Ureter (tissue), 1 donor: Measurements from ENCODE around the gene TPBGL. TPM values are rescaled to one million over a fixed set of nuclear protein-coding genes. Genes with fewer than 3 reads are reported as not detected.

Experiments
- DNase-seq: peaks from one replicate; pipeline ENCODE4 v3.0.0-alpha.2; 2020; ENCODE audit warnings: low spot score
- total RNA-seq: library from RNA; stranded (reverse); gene quantifications from one replicate; pipeline ENCODE4 v1.2.4, GENCODE V29; 2023
- donor health status: DM: yes; HTN: yes; CAD: no.

The TPBGL gene
- total RNA-seq, 1 donor from 2014 or later = 0.26 TPM

GRCh38 chr11:75212411-75212810 lies 28.2 kb upstream of the TPBGL start:
- no peak for DNase-seq

GRCh38 chr11:75214411-75214821 lies 26.2 kb upstream of the TPBGL start:
- DNase-seq = peak; percentile 74

- no peak for DNase-seq
These were observed 25.7 kb upstream of the TPBGL start for GRCh38 chr11:75214843-75215242.

GRCh38 chr11:75219869-75220268 lies 20.7 kb upstream of the TPBGL start:
- DNase-seq = no peak

GRCh38 chr11:75223954-75224643 lies 16.5 kb upstream of the TPBGL start:
- no peak for DNase-seq

GRCh38 chr11:75225794-75226193 lies 14.8 kb upstream of the TPBGL start:
- no peak for DNase-seq

- no peak for DNase-seq
These were observed 11.1 kb upstream of the TPBGL start for GRCh38 chr11:75229466-75229865.

- no peak for DNase-seq
These were observed 10.0 kb upstream of the TPBGL start for GRCh38 chr11:75230621-75231020.

- no peak for DNase-seq
These were observed 6.8 kb upstream of the TPBGL start for GRCh38 chr11:75233754-75234172.

- no peak for DNase-seq
These were observed 4.5 kb upstream of the TPBGL start for GRCh38 chr11:75236062-75236461.

GRCh38 chr11:75237050-75237449 lies 3.5 kb upstream of the TPBGL start:
- DNase-seq = no peak

- DNase-seq = no peak
These were observed 1.8 kb upstream of the TPBGL start for GRCh38 chr11:75238595-75239440.

- DNase-seq = no peak
These were observed 863 bp upstream of the TPBGL start for GRCh38 chr11:75239531-75240290.

GRCh38 chr11:75241036-75241905 lies 697 bp downstream of the TPBGL start:
- DNase-seq = peak; percentile 83

GRCh38 chr11:75241906-75242644 lies 1.5 kb downstream of the TPBGL start:
- no peak for DNase-seq

GRCh38 chr11:75242722-75243600 lies 2.4 kb downstream of the TPBGL start:
- DNase-seq = no peak

- DNase-seq = no peak
These were observed 3.7 kb downstream of the TPBGL start for GRCh38 chr11:75244052-75244814.

GRCh38 chr11:75245356-75246005 lies 4.9 kb downstream of the TPBGL start:
- no peak for DNase-seq
